GM18867 (cell line): ENCODE measurements around the gene JAZF1.

Experiments used
- ATAC-seq: cut with Tn5 transposase; IDR thresholded peaks from one replicate; pipeline ENCODE4 v1.9.1; 2021; ENCODE audit warnings: mild to moderate bottlenecking, moderate library complexity; ENCODE audit not compliant: unreplicated experiment

The JAZF1 gene

GRCh38 chr7:28168393-28169158, 12.0 kb downstream of the JAZF1 start:
- peak; percentile 45 for ATAC-seq

- ATAC-seq, result no peak
These were observed 13.4 kb downstream of the JAZF1 start for GRCh38 chr7:28166982-28167715.

GRCh38 chr7:28165961-28166955, 14.3 kb downstream of the JAZF1 start:
- ATAC-seq, result no peak

GRCh38 chr7:28165261-28165660, 15.3 kb downstream of the JAZF1 start:
- ATAC-seq, result no peak

GRCh38 chr7:28163949-28164348, 16.6 kb downstream of the JAZF1 start:
- ATAC-seq, result no peak

- no peak for ATAC-seq
These were observed 19.3 kb downstream of the JAZF1 start for GRCh38 chr7:28161331-28161730.

GRCh38 chr7:28160551-28160991, 20.0 kb downstream of the JAZF1 start:
- ATAC-seq, result no peak

GRCh38 chr7:28157831-28158416, 22.7 kb downstream of the JAZF1 start:
- ATAC-seq, result no peak

GRCh38 chr7:28157076-28157745, 23.4 kb downstream of the JAZF1 start:
- ATAC-seq, result no peak

GRCh38 chr7:28156401-28156800, 24.2 kb downstream of the JAZF1 start:
- ATAC-seq, result no peak

- no peak for ATAC-seq
These were observed 24.6 kb downstream of the JAZF1 start for GRCh38 chr7:28155964-28156363.

- peak; percentile 80 for ATAC-seq
These were observed 25.5 kb downstream of the JAZF1 start for GRCh38 chr7:28155019-28155660.

- ATAC-seq, result no peak
These were observed 28.0 kb downstream of the JAZF1 start for GRCh38 chr7:28152594-28152993.

- ATAC-seq, result no peak
These were observed 28.6 kb downstream of the JAZF1 start for GRCh38 chr7:28151965-28152364.

- ATAC-seq, result no peak
These were observed 31.1 kb downstream of the JAZF1 start for GRCh38 chr7:28149291-28150101.

GRCh38 chr7:28145931-28146330, 34.7 kb downstream of the JAZF1 start:
- no peak for ATAC-seq

- no peak for ATAC-seq
These were observed 35.4 kb downstream of the JAZF1 start for GRCh38 chr7:28145090-28145626.

GRCh38 chr7:28144266-28144665, 36.3 kb downstream of the JAZF1 start:
- ATAC-seq, result no peak

GRCh38 chr7:28142650-28143049, 37.9 kb downstream of the JAZF1 start:
- no peak for ATAC-seq
